Panc1 (cell line): Measurements from ENCODE around the gene TICAM2. TPM values are rescaled to one million over a fixed set of nuclear protein-coding genes. Genes with fewer than 3 reads are reported as not detected.

ENCODE experiments used
- ATAC-seq: fragments of 200-7000 bp; cut with Tn5 transposase; 2 replicates; pipeline ENCODE4 v1.9.1; 2020; ENCODE audit warnings: mild to moderate bottlenecking, moderate library complexity
- Bru-seq: library from RNA; stranded (reverse); fragments of 400-500 nt; gene quantifications from one replicate; lab custom pipeline; 2021; lab: Mats Ljungman, UMichigan
- BruChase-seq, 2 experiments: library from RNA; stranded (reverse); fragments of 400-500 nt; gene quantifications; one replicate each; lab custom pipeline; 2021; lab: Mats Ljungman, UMichigan
- BruUV-seq: library from RNA; stranded (reverse); fragments of 400-500 nt; replicated peaks from 2 replicates; lab custom pipeline; 2021; lab: Mats Ljungman, UMichigan
- CTCF ChIA-PET: fragments of 300-600 bp; sonication (Branson Sonifier 250); formaldehyde crosslinking; loops from one replicate; lab custom pipeline; 2022; ENCODE audit warnings: antibody characterized with exemption; lab: Charles Lee
- POLR2A ChIA-PET: fragments of 300-600 bp; sonication (Branson Sonifier 250); formaldehyde crosslinking; loops from one replicate; lab custom pipeline; 2022; ENCODE audit warnings: antibody characterized with exemption; lab: Charles Lee
- DNase-seq: peaks from one replicate; pipeline ENCODE4 v3.0.0-alpha.2; 2010; ENCODE audit warnings: low read depth, low spot score
- H3K27ac ChIP-seq: 2 replicates; pipeline ENCODE4 v1.5.1; 2011; ENCODE audit warnings: mild to moderate bottlenecking, low read length, inconsistent platforms
- H3K27me3 ChIP-seq: fragments of 200-500 bp; sonication (Bioruptor generic); 2 replicates; pipeline ENCODE4 v1.6.0; 2014; ENCODE audit warnings: low read length, inconsistent platforms; ENCODE audit not compliant: control insufficient read depth, insufficient read depth
- H3K36me3 ChIP-seq: fragments of 200-500 bp; sonication (Bioruptor generic); 2 replicates; pipeline ENCODE4 v1.5.1; 2014; ENCODE audit warnings: inconsistent platforms, mild to moderate bottlenecking, low read length, moderate library complexity; ENCODE audit not compliant: control insufficient read depth, insufficient read depth
- H3K4me1 ChIP-seq: 2 replicates; pipeline ENCODE4 v1.5.1; 2011; ENCODE audit warnings: inconsistent platforms, mild to moderate bottlenecking, low read length, moderate library complexity; ENCODE audit not compliant: control insufficient read depth, insufficient read depth
- H3K4me3 ChIP-seq, 2 experiments: 2 replicates each; pipeline ENCODE4 v1.5.1; 2011 to 2012; ENCODE audit warnings: low read depth in 2 of 2, low read length in 2 of 2, mild to moderate bottlenecking in 2 of 2, inconsistent platforms in 1 of 2, moderate library complexity in 1 of 2
- H3K9me3 ChIP-seq: fragments of 200-500 bp; sonication (Bioruptor generic); 2 replicates; pipeline ENCODE4 v1.5.1; 2014; ENCODE audit warnings: low read depth, mild to moderate bottlenecking, inconsistent platforms, low read length, moderate library complexity; ENCODE audit not compliant: control insufficient read depth, insufficient read depth
- CTCF ChIP-seq: fragments of 450-650 bp; IDR thresholded peaks from 2 replicates; pipeline ENCODE4 v1.5.1; 2017; ENCODE audit warnings: mild to moderate bottlenecking
- REST ChIP-seq, 2 experiments: IDR thresholded peaks; 2 replicates each; pipeline ENCODE4 v1.6.1; 2011 to 2012; ENCODE audit warnings: low read depth in 2 of 2, control low read depth in 1 of 2, low read length in 1 of 2, mild to moderate bottlenecking in 1 of 2, moderate library complexity in 1 of 2; ENCODE audit not compliant: insufficient read depth in 1 of 2
- SIN3A ChIP-seq: IDR thresholded peaks from 2 replicates; pipeline ENCODE4 v1.6.1; 2012; ENCODE audit warnings: low read depth, mild to moderate bottlenecking, low read length, moderate library complexity, borderline replicate concordance; ENCODE audit not compliant: insufficient read depth
- TCF7L2 ChIP-seq: IDR thresholded peaks from 2 replicates; pipeline ENCODE4 v1.6.1; 2011; ENCODE audit warnings: mild to moderate bottlenecking, low read depth, low read length, inconsistent platforms
- in situ Hi-C: cut with HindIII; loops from 2 replicates; pipeline ENCODE4 v1.10.0; 2016; ENCODE audit warnings: low sequenced_read_pairs, low pct_unique_long_range_greater_than_20kb
- intact Hi-C: fragments of 100-400 bp; cut with micrococcal nuclease; formaldehyde crosslinking; loops from one replicate; pipeline ENCODE4 v1.10.0; 2022; ENCODE audit not compliant: unreplicated experiment
- long read RNA-seq: library from polyadenylated mRNA; unstranded; transcript quantifications from one replicate; pipeline ENCODE4 v2.0.0, GENCODE V29; 2021; ENCODE audit not compliant: unreplicated experiment
- polyA plus RNA-seq: library from polyadenylated mRNA; unstranded; fragments of >200 nt; gene quantifications from one replicate; pipeline ENCODE4 v1.2.1, GENCODE V29; 2012; ENCODE audit warnings: missing spikeins; ENCODE audit not compliant: insufficient read length
- total RNA-seq: library from RNA; stranded (reverse); gene quantifications from one replicate; pipeline ENCODE4 v1.2.1, GENCODE V29; 2021; ENCODE audit not compliant: unreplicated experiment

The TICAM2 gene
- total RNA-seq (1.6 TPM), Bru-seq, nascent RNA (percentile 51 among the genes with signal in this experiment), BruChase-seq, experiment 1, labeled RNA remaining after a 2-hour chase (percentile 65 among the genes with signal in this experiment), BruChase-seq, experiment 2, labeled RNA remaining after a 6-hour chase (percentile 53 among the genes with signal in this experiment)
- polyA plus RNA-seq = not detected
- long read RNA-seq = 0 reads

GRCh38 chr5:115601701-115602590, at the start of gene TICAM2:
TICAM2 (minus strand) TSS chr5:115602479; CDS start chr5:115581256, 21,223 bp downstream.
- TF ChIP-seq TCF7L2 (0 out of 2 replicates have a peak, but pooled peaks have one; percentile 18), REST (IDR thresholded peaks at IDR 0.05; ENCODE audit: insufficient read depth in 1 of 2, low read depth in 2 of 2, low read length in 1 of 2) (no peak), CTCF (peak; percentile 49)
- ChIA-PET CTCF (no interaction called here), POLR2A (interaction anchor here (0.6 to 0.7 kb wide), 2 partner anchors 34 to 67 kb away, joined by 3 to 5 read pairs; no protein-coding TSS in a partner anchor)
- Histone ChIP-seq H3K4me1 (peaks cover 14% of the 10 kb centered on the region), H3K27ac (peak within 1 kb of the TSS; percentile 69), H3K9me3 (no peaks in the 10 kb centered on the region), H3K36me3 (no peaks in the 10 kb centered on the region), H3K4me3 (peak within 1 kb of the TSS; percentile 49 to 53), H3K27me3 (no peaks in the 10 kb centered on the region)
- peak; percentile 90 for ATAC-seq
- in situ Hi-C loops = no loop called here
- no TSS peak for BruUV-seq
- intact Hi-C loops = no loop called here
- DNase-seq = no peak

- no peak for DNase-seq
- in situ Hi-C loops = no loop called here
- no peaks in the 10 kb centered on the region for H3K36me3 ChIP-seq
- no peaks in the 10 kb centered on the region for H3K9me3 ChIP-seq
- intact Hi-C loops = no loop called here
- no peak overlapping the region for H3K4me3 ChIP-seq
- no peak for ATAC-seq
- no TSS peak for BruUV-seq
- ChIA-PET POLR2A (no interaction called here), CTCF (no interaction called here)
- TF ChIP-seq SIN3A = no peak
- TF ChIP-seq REST (IDR thresholded peaks at IDR 0.05; ENCODE audit: insufficient read depth in 1 of 2, low read depth in 2 of 2, low read length in 1 of 2) = no peak
- H3K27me3 ChIP-seq = peaks cover 3% of the 10 kb centered on the region
- no peak overlapping the region for H3K27ac ChIP-seq
- no peaks in the 10 kb centered on the region for H3K4me1 ChIP-seq
Observed at GRCh38 chr5:115649541-115649940, 47.3 kb upstream of the TICAM2 start.
